Suprapubic skin (tissue), 4 donors: ENCODE data around the gene CIART. TPM values are rescaled to one million over a fixed set of nuclear protein-coding genes. Genes with fewer than 3 reads are reported as not detected.

Source experiments
- DNase-seq, 2 donors: peaks; one replicate each; pipeline ENCODE4 v3.0.0-alpha.2; 2019; ENCODE audit warnings: low spot score in 2 of 2
- H3K27ac ChIP-seq: fragments of 200-600 bp; sonication (generic); one replicate; pipeline ENCODE4 v1.5.1; 2019
- H3K27me3 ChIP-seq: fragments of 200-600 bp; sonication (generic); one replicate; pipeline ENCODE4 v1.5.1; 2019
- H3K36me3 ChIP-seq: fragments of 200-600 bp; sonication (generic); one replicate; pipeline ENCODE4 v1.5.1; 2019
- H3K4me1 ChIP-seq: fragments of 200-600 bp; sonication (generic); one replicate; pipeline ENCODE4 v1.5.1; 2019
- H3K4me3 ChIP-seq: fragments of 200-600 bp; sonication (generic); one replicate; pipeline ENCODE4 v1.5.1; 2019; ENCODE audit warnings: mild to moderate bottlenecking
- H3K9me3 ChIP-seq: fragments of 200-600 bp; sonication (generic); one replicate; pipeline ENCODE4 v1.5.1; 2019
- EP300 ChIP-seq: sonication (generic); formaldehyde crosslinking; IDR thresholded peaks from one replicate; pipeline ENCODE4 v1.6.1; 2017; ENCODE audit warnings: antibody characterized with exemption
- POLR2A ChIP-seq, 2 donors: fragments of 450-650 bp; IDR thresholded peaks; one replicate each; pipeline ENCODE4 v1.6.1; 2017; ENCODE audit warnings: antibody characterized with exemption in 2 of 2, mild to moderate bottlenecking in 2 of 2, moderate library complexity in 2 of 2
- POLR2AphosphoS5 ChIP-seq, 3 donors: sonication (generic); formaldehyde crosslinking; IDR thresholded peaks; one replicate each; pipeline ENCODE4 v1.6.1; 2017; ENCODE audit warnings: antibody characterized with exemption in 3 of 3
- WGBS: methylation state at CpG from one replicate; pipeline ENCODE4 v1.1.5; 2018; 5-methylcytosine and 5-hydroxymethylcytosine counted together
- total RNA-seq, 4 donors: library from RNA; depleted of rRNA; stranded (reverse); fragments of >200 nt; gene quantifications; one replicate each; pipeline ENCODE4 v1.1.0, GENCODE V29; 2016
- TF ChIP-seq, protein P1 (sequence below), 2 donors: fragments of 200-600 bp in 1 of 2; fragments of 450-650 bp in 1 of 2; sonication (generic) in 1 of 2; IDR thresholded peaks; one replicate each; pipeline ENCODE4 v1.5.1; 2016 to 2019; ENCODE audit warnings: antibody characterized with exemption in 2 of 2, mild to moderate bottlenecking in 1 of 2, moderate library complexity in 1 of 2

Gene CIART
- total RNA-seq, 4 donors from 2014 or later: 15.8 to 37.4 (median 28.1) TPM

GRCh38 chr1:150288822-150289221, 6.5 kb downstream of the CIART start:
- Histone ChIP-seq H3K4me3 (no peak overlapping the region), H3K9me3 (no peaks in the 10 kb centered on the region), H3K36me3 (peaks cover 28% of the 10 kb centered on the region), H3K4me1 (peaks cover 9% of the 10 kb centered on the region), H3K27ac (no peak overlapping the region), H3K27me3 (no peaks in the 10 kb centered on the region)
- 94% methylated on average over 4 of the region's 4 CpGs for WGBS
- no peak for DNase-seq
- TF ChIP-seq POLR2A (IDR thresholded peaks at IDR 0.05) (no peak), EP300 (no peak), POLR2AphosphoS5 (IDR thresholded peaks at IDR 0.05) (no peak)
- TF ChIP-seq, protein P1, sequence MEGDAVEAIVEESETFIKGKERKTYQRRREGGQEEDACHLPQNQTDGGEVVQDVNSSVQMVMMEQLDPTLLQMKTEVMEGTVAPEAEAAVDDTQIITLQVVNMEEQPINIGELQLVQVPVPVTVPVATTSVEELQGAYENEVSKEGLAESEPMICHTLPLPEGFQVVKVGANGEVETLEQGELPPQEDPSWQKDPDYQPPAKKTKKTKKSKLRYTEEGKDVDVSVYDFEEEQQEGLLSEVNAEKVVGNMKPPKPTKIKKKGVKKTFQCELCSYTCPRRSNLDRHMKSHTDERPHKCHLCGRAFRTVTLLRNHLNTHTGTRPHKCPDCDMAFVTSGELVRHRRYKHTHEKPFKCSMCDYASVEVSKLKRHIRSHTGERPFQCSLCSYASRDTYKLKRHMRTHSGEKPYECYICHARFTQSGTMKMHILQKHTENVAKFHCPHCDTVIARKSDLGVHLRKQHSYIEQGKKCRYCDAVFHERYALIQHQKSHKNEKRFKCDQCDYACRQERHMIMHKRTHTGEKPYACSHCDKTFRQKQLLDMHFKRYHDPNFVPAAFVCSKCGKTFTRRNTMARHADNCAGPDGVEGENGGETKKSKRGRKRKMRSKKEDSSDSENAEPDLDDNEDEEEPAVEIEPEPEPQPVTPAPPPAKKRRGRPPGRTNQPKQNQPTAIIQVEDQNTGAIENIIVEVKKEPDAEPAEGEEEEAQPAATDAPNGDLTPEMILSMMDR (IDR thresholded peaks at IDR 0.05): no peak

GRCh38 chr1:150293433-150294253, 11.3 kb downstream of the CIART start, which contains the start of gene MRPS21:
MRPS21 (plus strand) TSS chr1:150293861; CDS start chr1:150294367, 506 bp downstream.
- peaks cover 22% of the 10 kb centered on the region for H3K36me3 ChIP-seq
- H3K4me1 ChIP-seq: peaks cover 17% of the 10 kb centered on the region
- H3K9me3 ChIP-seq: no peaks in the 10 kb centered on the region
- peak within 1 kb of the TSS; percentile 76 for H3K27ac ChIP-seq
- H3K27me3 ChIP-seq: no peaks in the 10 kb centered on the region
- peak within 1 kb of the TSS; percentile 75 for H3K4me3 ChIP-seq
- peak; percentile 93 for DNase-seq
- WGBS: 9% methylated on average over 43 of the region's 43 CpGs
- no peak for TF ChIP-seq EP300
- peak; percentile 43 to 80 (median 79) for TF ChIP-seq POLR2AphosphoS5 (IDR thresholded peaks at IDR 0.05)
- TF ChIP-seq, protein P1 (IDR thresholded peaks at IDR 0.05): no peak
- peak in 1 of 2 donors; percentile 84 for TF ChIP-seq POLR2A (IDR thresholded peaks at IDR 0.05)

DNA sequence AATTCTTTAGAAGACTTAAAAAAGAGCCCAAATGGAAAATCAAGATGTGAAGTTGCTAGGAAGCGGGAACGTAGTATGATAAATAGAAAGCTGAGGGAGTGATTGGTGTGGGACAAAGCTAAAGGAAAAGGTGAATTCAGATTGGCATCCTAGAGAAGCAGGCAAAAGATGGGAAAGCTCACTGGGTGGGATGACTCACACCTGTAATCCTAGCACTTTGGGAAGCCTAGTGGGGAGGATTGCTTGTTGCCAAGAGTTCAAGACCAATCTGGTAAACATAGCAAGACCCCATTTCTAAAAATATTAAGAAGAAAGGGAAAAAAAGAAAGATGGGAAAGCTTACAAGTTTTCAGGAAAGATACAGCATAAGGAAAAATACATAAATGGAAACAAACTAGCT, 13.1 kb downstream of the CIART start:
- Histone ChIP-seq H3K9me3 (no peaks in the 10 kb centered on the region), H3K4me1 (peaks cover 17% of the 10 kb centered on the region), H3K4me3 (no peak overlapping the region), H3K36me3 (peaks cover 40% of the 10 kb centered on the region), H3K27ac (no peak overlapping the region), H3K27me3 (no peaks in the 10 kb centered on the region)
- TF ChIP-seq POLR2AphosphoS5 (IDR thresholded peaks at IDR 0.05) (no peak), POLR2A (IDR thresholded peaks at IDR 0.05) (no peak)
- WGBS: 98% methylated on average over 2 of the region's 2 CpGs
- no peak for DNase-seq

DNA sequence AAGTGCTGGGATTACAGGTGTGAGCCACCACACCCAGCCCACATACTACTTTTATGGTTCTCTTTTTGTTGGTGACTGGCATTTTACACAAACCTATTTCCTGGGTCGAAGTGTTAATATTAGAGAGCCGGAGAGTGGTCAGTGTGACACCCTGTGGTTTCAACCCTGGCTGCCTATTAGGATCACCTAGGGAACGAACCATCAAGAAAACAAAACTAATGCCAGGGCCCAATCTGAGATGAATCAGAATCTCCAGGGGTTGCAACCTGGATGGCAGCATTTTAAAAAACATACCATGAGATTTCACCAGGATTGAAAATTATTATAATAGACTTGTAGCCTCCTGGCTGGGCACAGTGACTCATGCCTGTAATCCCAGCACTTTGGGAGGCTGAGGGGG, 17.4 kb downstream of the CIART start:
- no peaks in the 10 kb centered on the region for H3K9me3 ChIP-seq
- H3K27ac ChIP-seq: no peak overlapping the region
- WGBS: 95% methylated on average over 3 of the region's 3 CpGs
- H3K27me3 ChIP-seq: no peaks in the 10 kb centered on the region
- H3K4me1 ChIP-seq: peaks cover 3% of the 10 kb centered on the region
- DNase-seq: no peak
- no peak overlapping the region for H3K4me3 ChIP-seq
- peaks cover 78% of the 10 kb centered on the region for H3K36me3 ChIP-seq
- TF ChIP-seq EP300: no peak
- TF ChIP-seq, protein P1 (IDR thresholded peaks at IDR 0.05): no peak
- TF ChIP-seq POLR2AphosphoS5 (IDR thresholded peaks at IDR 0.05): no peak
- TF ChIP-seq POLR2A (IDR thresholded peaks at IDR 0.05): no peak

DNA sequence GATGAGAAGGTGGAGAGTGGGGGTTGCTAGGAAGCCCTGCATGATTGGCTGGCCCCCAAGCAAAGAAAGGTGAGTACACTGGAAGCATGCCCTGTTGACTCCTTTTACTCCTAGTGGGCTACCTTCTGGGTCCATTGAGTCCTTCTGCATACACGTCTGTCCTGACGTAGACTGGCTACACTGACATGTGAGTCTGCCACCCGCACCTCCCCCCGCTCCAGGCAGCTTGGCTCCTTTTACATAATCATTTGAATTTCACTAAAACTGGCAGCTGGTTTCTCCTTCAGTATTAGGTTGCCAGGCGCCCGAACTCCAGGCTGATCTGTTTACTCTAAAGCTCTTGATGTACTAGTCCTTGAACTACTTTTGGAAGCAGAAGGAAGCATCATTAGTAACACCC, 20.0 kb downstream of the CIART start:
- no peak overlapping the region for H3K4me3 ChIP-seq
- no peaks in the 10 kb centered on the region for H3K4me1 ChIP-seq
- DNase-seq: no peak
- WGBS: 92% methylated on average over 6 of the region's 6 CpGs
- no peak overlapping the region for H3K27ac ChIP-seq
- TF ChIP-seq, protein P1 (IDR thresholded peaks at IDR 0.05): no peak
- no peak for TF ChIP-seq POLR2A (IDR thresholded peaks at IDR 0.05)
- no peak for TF ChIP-seq POLR2AphosphoS5 (IDR thresholded peaks at IDR 0.05)
- no peak for TF ChIP-seq EP300
- H3K27me3 ChIP-seq: no peaks in the 10 kb centered on the region
- no peaks in the 10 kb centered on the region for H3K9me3 ChIP-seq
- H3K36me3 ChIP-seq: peaks cover 82% of the 10 kb centered on the region
